Mucosa of descending colon (tissue), 3 donors: Measurements from ENCODE around the gene APP. TPM values are rescaled to one million over a fixed set of nuclear protein-coding genes. Genes with fewer than 3 reads are reported as not detected.

Experiments used
- ATAC-seq: fragments of 200-7000 bp; cut with Tn5 transposase; one replicate; pipeline ENCODE4 v1.9.1; 2020; ENCODE audit warnings: mild to moderate bottlenecking, moderate library complexity
- DNase-seq, 3 donors: peaks; one replicate each; pipeline ENCODE4 v3.0.0-alpha.2; 2020
- H3K36me3 ChIP-seq: fragments of 200-600 bp; one replicate; pipeline ENCODE4 v1.8.0; 2021; ENCODE audit warnings: low read depth, mild to moderate bottlenecking
- H3K4me1 ChIP-seq: fragments of 200-600 bp; one replicate; pipeline ENCODE4 v1.8.0; 2021; ENCODE audit warnings: low read depth, mild to moderate bottlenecking
- H3K4me3 ChIP-seq: fragments of 200-600 bp; one replicate; pipeline ENCODE4 v1.8.0; 2021; ENCODE audit warnings: mild to moderate bottlenecking
- H3K9me3 ChIP-seq: fragments of 200-600 bp; one replicate; pipeline ENCODE4 v1.8.0; 2021; ENCODE audit warnings: mild to moderate bottlenecking
- intact Hi-C, 2 donors: fragments of 100-400 bp; cut with DNase I in 1 of 2; cut with micrococcal nuclease in 1 of 2; formaldehyde crosslinking; loops; one replicate each; pipeline versions ENCODE4 v1.11.0 to v1.11.1; 2022; cut with DNase I, micrococcal nuclease
- total RNA-seq, 3 donors: library from RNA; stranded (reverse); fragmentation: NEBNext Ultra II Directional in 2 of 3; extraction: Animal tissue kit (Norgen Biotek cat#: 25700) in 2 of 3; gene quantifications; one replicate each; pipeline versions ENCODE4 v1.2.1 to v1.2.4, GENCODE V29; 2021 to 2023
- TF ChIP-seq, protein P1 (sequence below): fragments of 200-600 bp; IDR thresholded peaks from one replicate; pipeline ENCODE4 v1.8.0; 2022; ENCODE audit warnings: antibody characterized with exemption, mild to moderate bottlenecking
- donor health status: DM: no; HTN: no; CAD: no; lungs with moderate emphysema.
- donor health status: DM: no; HTN: no; CAD: no.
- donor health status: DM: no; HTN: yes; CAD: no.

Gene APP
- total RNA-seq, 3 donors from 2014 or later: 573 to 666 (median 579) TPM

GRCh38 chr21:25879203-25879602, 291.4 kb downstream of the APP start:
- H3K4me1 ChIP-seq: peaks cover 5% of the 10 kb centered on the region
- intact Hi-C loops: no loop called here
- DNase-seq (no peak), ATAC-seq (no peak)
- H3K4me3 ChIP-seq: no peak overlapping the region
- TF ChIP-seq, protein P1, sequence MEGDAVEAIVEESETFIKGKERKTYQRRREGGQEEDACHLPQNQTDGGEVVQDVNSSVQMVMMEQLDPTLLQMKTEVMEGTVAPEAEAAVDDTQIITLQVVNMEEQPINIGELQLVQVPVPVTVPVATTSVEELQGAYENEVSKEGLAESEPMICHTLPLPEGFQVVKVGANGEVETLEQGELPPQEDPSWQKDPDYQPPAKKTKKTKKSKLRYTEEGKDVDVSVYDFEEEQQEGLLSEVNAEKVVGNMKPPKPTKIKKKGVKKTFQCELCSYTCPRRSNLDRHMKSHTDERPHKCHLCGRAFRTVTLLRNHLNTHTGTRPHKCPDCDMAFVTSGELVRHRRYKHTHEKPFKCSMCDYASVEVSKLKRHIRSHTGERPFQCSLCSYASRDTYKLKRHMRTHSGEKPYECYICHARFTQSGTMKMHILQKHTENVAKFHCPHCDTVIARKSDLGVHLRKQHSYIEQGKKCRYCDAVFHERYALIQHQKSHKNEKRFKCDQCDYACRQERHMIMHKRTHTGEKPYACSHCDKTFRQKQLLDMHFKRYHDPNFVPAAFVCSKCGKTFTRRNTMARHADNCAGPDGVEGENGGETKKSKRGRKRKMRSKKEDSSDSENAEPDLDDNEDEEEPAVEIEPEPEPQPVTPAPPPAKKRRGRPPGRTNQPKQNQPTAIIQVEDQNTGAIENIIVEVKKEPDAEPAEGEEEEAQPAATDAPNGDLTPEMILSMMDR: no peak
- H3K36me3 ChIP-seq: no peaks in the 10 kb centered on the region
- no peaks in the 10 kb centered on the region for H3K9me3 ChIP-seq

- no peak for ATAC-seq
- no peaks in the 10 kb centered on the region for H3K9me3 ChIP-seq
- intact Hi-C loops: no loop called here
- no peak overlapping the region for H3K4me3 ChIP-seq
- no peak for DNase-seq
- TF ChIP-seq, protein P1: no peak
- H3K4me1 ChIP-seq: peaks cover 5% of the 10 kb centered on the region
- no peaks in the 10 kb centered on the region for H3K36me3 ChIP-seq
Measured at GRCh38 chr21:25878344-25878743, 292.2 kb downstream of the APP start.

- no peaks in the 10 kb centered on the region for H3K9me3 ChIP-seq
- no peaks in the 10 kb centered on the region for H3K36me3 ChIP-seq
- intact Hi-C loops: no loop called here
- H3K4me1 ChIP-seq: peaks cover 3% of the 10 kb centered on the region
- ATAC-seq (no peak), DNase-seq (no peak)
- TF ChIP-seq, protein P1: no peak
- no peak overlapping the region for H3K4me3 ChIP-seq
Measured at GRCh38 chr21:25872271-25872670, 298.3 kb downstream of the APP start.

DNA sequence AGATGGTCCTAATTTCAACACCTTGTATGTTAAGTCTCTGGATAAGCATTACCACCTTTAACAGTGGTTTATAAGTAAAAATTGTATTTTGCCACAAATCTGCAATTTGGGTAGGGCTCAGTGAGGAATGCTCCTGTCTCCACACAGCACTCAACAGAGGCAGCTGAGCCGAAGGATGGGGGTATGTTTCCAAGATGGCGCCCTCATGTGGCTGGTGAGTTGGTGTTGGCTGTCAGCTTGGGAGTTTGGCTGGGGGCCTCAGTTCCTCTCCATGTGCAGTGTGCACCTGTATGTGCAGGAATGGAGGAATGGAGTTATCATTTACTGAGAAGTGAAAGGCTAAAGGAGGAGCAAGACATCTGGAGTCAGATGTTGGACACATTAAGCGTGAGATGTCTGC, 299.0 kb downstream of the APP start:
- DNase-seq: no peak
- ATAC-seq: peak; percentile 18
- intact Hi-C loops: no loop called here
- Histone ChIP-seq H3K9me3 (no peaks in the 10 kb centered on the region), H3K36me3 (no peaks in the 10 kb centered on the region), H3K4me1 (peaks cover 3% of the 10 kb centered on the region), H3K4me3 (no peak overlapping the region)
- TF ChIP-seq, protein P1: no peak

DNA sequence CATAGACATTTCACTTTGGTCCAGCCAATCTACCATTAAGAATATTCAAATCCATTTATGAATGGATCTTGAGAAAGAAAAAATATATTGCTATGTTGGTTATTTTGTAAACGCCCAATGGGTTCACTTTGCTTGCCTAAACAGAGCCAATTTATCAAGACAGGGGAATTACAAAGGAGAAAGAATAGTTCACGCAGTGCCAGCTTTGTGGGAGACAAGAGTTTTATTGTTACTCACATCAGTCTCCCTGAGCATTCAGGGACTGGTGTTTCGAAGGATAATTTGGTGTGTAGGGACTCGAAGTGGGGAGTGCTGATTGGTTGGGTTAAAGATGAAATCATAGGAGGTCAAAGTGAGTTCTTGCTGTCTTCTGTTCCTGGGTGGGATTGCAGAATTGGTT, 300.5 kb downstream of the APP start:
- DNase-seq (no peak), ATAC-seq (no peak)
- Histone ChIP-seq H3K36me3 (no peaks in the 10 kb centered on the region), H3K4me1 (peaks cover 3% of the 10 kb centered on the region), H3K9me3 (no peaks in the 10 kb centered on the region), H3K4me3 (no peak overlapping the region)
- TF ChIP-seq, protein P1: no peak
- intact Hi-C loops: no loop called here

GRCh38 chr21:25867061-25867460, 303.5 kb downstream of the APP start:
- H3K9me3 ChIP-seq: no peaks in the 10 kb centered on the region
- DNase-seq: no peak
- no peaks in the 10 kb centered on the region for H3K36me3 ChIP-seq
- ATAC-seq: no peak
- no peaks in the 10 kb centered on the region for H3K4me1 ChIP-seq
- TF ChIP-seq, protein P1: no peak
- H3K4me3 ChIP-seq: no peak overlapping the region
- intact Hi-C loops: no loop called here
